Neural cell (in vitro differentiated cells): ENCODE measurements around the gene MAP4K3. TPM values are rescaled to one million over a fixed set of nuclear protein-coding genes. Genes with fewer than 3 reads are reported as not detected.

Source experiments
- H2AFZ ChIP-seq: fragments of 200-600, 300-800 bp; sonication (generic), shearing (Covaris generic); 2 replicates; pipeline ENCODE4 v1.6.0; 2014; ENCODE audit warnings: low read depth, mild to moderate bottlenecking, antibody characterized with exemption, low read length, moderate library complexity
- H3F3A ChIP-seq: fragments of 200-600 bp; shearing (Covaris generic); 2 replicates; pipeline ENCODE4 v1.6.1; 2016; ENCODE audit warnings: mild to moderate bottlenecking, moderate library complexity, mixed read lengths, antibody characterized with exemption, low read length; ENCODE audit not compliant: insufficient read depth, poor library complexity, severe bottlenecking
- H3K27ac ChIP-seq: fragments of 200-600, 300-800 bp; sonication (generic), shearing (Covaris generic); 2 replicates; pipeline ENCODE4 v1.5.1; 2014; ENCODE audit warnings: mild to moderate bottlenecking, low read length, moderate library complexity
- H3K27me3 ChIP-seq: fragments of 300-800, 200-600 bp; sonication (generic), shearing (Covaris generic); 2 replicates; pipeline ENCODE4 v1.6.0; 2014; ENCODE audit warnings: mild to moderate bottlenecking, low read depth, low read length, moderate library complexity; ENCODE audit not compliant: insufficient read depth
- H3K36me3 ChIP-seq: fragments of 300-800, 200-600 bp; sonication (generic), shearing (Covaris generic); 2 replicates; pipeline ENCODE4 v1.5.1; 2014; ENCODE audit warnings: mild to moderate bottlenecking, antibody characterized with exemption, low read length, moderate library complexity; ENCODE audit not compliant: insufficient read depth
- H3K4me2 ChIP-seq: fragments of 300-800, 200-600 bp; sonication (generic), shearing (Covaris generic); 2 replicates; pipeline ENCODE4 v1.6.0; 2014; ENCODE audit warnings: mild to moderate bottlenecking, low read length
- H3K4me3 ChIP-seq: fragments of 300-800, 200-600 bp; sonication (generic), shearing (Covaris generic); 2 replicates; pipeline ENCODE4 v1.5.1; 2014; ENCODE audit warnings: mild to moderate bottlenecking, low read length, moderate library complexity
- H3K79me2 ChIP-seq: fragments of 200-600 bp; shearing (Covaris generic); replicated peaks from 2 replicates; pipeline ENCODE4 v1.6.0; 2014; ENCODE audit warnings: mild to moderate bottlenecking, low read length, moderate library complexity; ENCODE audit not compliant: insufficient read depth
- H3K9ac ChIP-seq: fragments of 300-800, 200-600 bp; sonication (generic), shearing (Covaris generic); 2 replicates; pipeline ENCODE4 v1.6.1; 2016; ENCODE audit warnings: mild to moderate bottlenecking, low read length, mixed read lengths
- H3K9me2 ChIP-seq: fragments of 200-600 bp; shearing (Covaris generic); 2 replicates; pipeline ENCODE4 v1.6.1; 2016; ENCODE audit warnings: mild to moderate bottlenecking, low read length, mixed read lengths; ENCODE audit not compliant: insufficient read depth
- H3K9me3 ChIP-seq: fragments of 200-600, 300-800 bp; sonication (generic), shearing (Covaris generic); 2 replicates; pipeline ENCODE4 v1.6.1; 2016; ENCODE audit warnings: mild to moderate bottlenecking, mixed run types, low read length, moderate library complexity, mixed read lengths
- H4K20me1 ChIP-seq: fragments of 200-600 bp; shearing (Covaris generic); 2 replicates; pipeline ENCODE4 v1.6.1; 2016; ENCODE audit warnings: mild to moderate bottlenecking, mixed run types; ENCODE audit not compliant: insufficient read depth
- CTCF ChIP-seq: fragments of 450-650 bp; IDR thresholded peaks from 2 replicates; pipeline ENCODE4 v1.5.1; 2014; ENCODE audit warnings: antibody characterized with exemption, mild to moderate bottlenecking, moderate library complexity; ENCODE audit not compliant: poor library complexity, severe bottlenecking
- EP300 ChIP-seq: fragments of 450-650 bp; conservative IDR thresholded peaks from 2 replicates; pipeline ENCODE4 v1.6.1; 2014; ENCODE audit warnings: antibody characterized with exemption, mild to moderate bottlenecking, moderate library complexity; ENCODE audit not compliant: poor library complexity, severe bottlenecking
- EZH2 ChIP-seq: fragments of 200-600, 300-800 bp; shearing (Covaris generic), sonication (generic); IDR thresholded peaks from 2 replicates; pipeline ENCODE4 v1.6.1; 2014; ENCODE audit warnings: antibody characterized with exemption, low read length, borderline replicate concordance, mild to moderate bottlenecking; ENCODE audit not compliant: insufficient read depth, poor library complexity, severe bottlenecking
- MXI1 ChIP-seq: fragments of 450-650 bp; conservative IDR thresholded peaks from 2 replicates; pipeline ENCODE4 v1.6.1; 2014; ENCODE audit warnings: antibody characterized with exemption, mild to moderate bottlenecking; ENCODE audit not compliant: poor library complexity, severe bottlenecking
- POLR2AphosphoS5 ChIP-seq: IDR thresholded peaks from 2 replicates; pipeline ENCODE4 v1.6.1; 2012
- RAD21 ChIP-seq: fragments of 450-650 bp; conservative IDR thresholded peaks from 2 replicates; pipeline ENCODE4 v1.6.1; 2014; ENCODE audit warnings: antibody characterized with exemption, mild to moderate bottlenecking, moderate library complexity
- REST ChIP-seq: IDR thresholded peaks from 2 replicates; pipeline ENCODE4 v1.6.1; 2012; ENCODE audit warnings: borderline replicate concordance
- SMC3 ChIP-seq: fragments of 450-650 bp; conservative IDR thresholded peaks from 2 replicates; pipeline ENCODE4 v1.6.1; 2014; ENCODE audit warnings: antibody characterized with exemption, mild to moderate bottlenecking, moderate library complexity; ENCODE audit not compliant: poor library complexity
- TAF1 ChIP-seq: IDR thresholded peaks from 2 replicates; pipeline ENCODE4 v1.6.1; 2012; ENCODE audit warnings: low read depth
- polyA plus RNA-seq: library from polyadenylated mRNA; depleted of rRNA; stranded (reverse); fragments of >200 nt; gene quantifications from 2 replicates; pipeline ENCODE4 v1.2.3, GENCODE V29; 2014

MAP4K3 gene
- polyA plus RNA-seq, 1 donor from 2014 or later: 105 TPM

GRCh38 chr2:39447266-39448168 lies 10.4 kb upstream of the MAP4K3 start:
- Histone ChIP-seq H3K79me2 (no peaks in the 10 kb centered on the region), H3K9me3 (no peaks in the 10 kb centered on the region), H3K4me3 (no peak overlapping the region), H3F3A (no peaks in the 10 kb centered on the region), H3K9me2 (no peaks in the 10 kb centered on the region), H3K4me2 (no peak overlapping the region), H3K27me3 (no peaks in the 10 kb centered on the region), H3K36me3 (no peaks in the 10 kb centered on the region), H4K20me1 (no peaks in the 10 kb centered on the region), H2AFZ (no peak overlapping the region), H3K9ac (no peak overlapping the region), H3K27ac (no peak overlapping the region)
- no peak for TF ChIP-seq EZH2
- TF ChIP-seq SMC3: no peak
- TF ChIP-seq RAD21: no peak
- no peak for TF ChIP-seq EP300
- no peak for TF ChIP-seq TAF1
- TF ChIP-seq REST: no peak
- no peak for TF ChIP-seq MXI1
- TF ChIP-seq CTCF: no peak

- Histone ChIP-seq H3K79me2 (no peaks in the 10 kb centered on the region), H3K36me3 (no peaks in the 10 kb centered on the region), H3K9ac (no peak overlapping the region), H3K27me3 (no peaks in the 10 kb centered on the region), H3K9me2 (no peaks in the 10 kb centered on the region), H2AFZ (no peak overlapping the region), H3K4me2 (no peak overlapping the region), H3K27ac (no peak overlapping the region), H3F3A (no peaks in the 10 kb centered on the region), H4K20me1 (no peaks in the 10 kb centered on the region), H3K4me3 (no peak overlapping the region), H3K9me3 (no peaks in the 10 kb centered on the region)
- TF ChIP-seq MXI1 (no peak), POLR2AphosphoS5 (no peak), SMC3 (no peak), CTCF (no peak), EP300 (no peak), TAF1 (no peak), RAD21 (no peak), REST (no peak)
Measured at GRCh38 chr2:39445934-39446333, 8.8 kb upstream of the MAP4K3 start.
